Fibroblast of gingiva (primary cell): ENCODE data around the gene PTPRD.

Experiments
- DNase-seq: peaks from one replicate; pipeline ENCODE4 v3.0.0-alpha.2; 2011; ENCODE audit warnings: low read depth

The PTPRD gene

DNA sequence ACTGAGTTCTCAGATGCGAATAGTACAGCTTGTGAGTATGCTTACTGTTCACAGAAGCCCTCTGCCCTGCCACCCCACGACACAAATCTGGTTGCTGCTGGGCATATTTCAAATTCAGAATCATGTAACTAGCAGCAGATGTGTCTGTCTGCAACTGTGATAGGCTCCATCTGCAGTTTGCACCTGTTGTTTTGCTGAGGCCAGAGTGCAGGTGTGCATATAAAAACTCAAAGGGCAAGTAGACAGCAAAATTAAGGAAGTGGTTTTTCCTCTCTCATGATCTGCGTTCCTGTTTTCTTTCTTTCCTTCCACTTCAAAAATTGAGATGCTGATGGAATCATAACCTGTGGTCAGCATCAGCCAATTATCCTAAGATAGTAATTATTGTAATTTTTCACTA lies 1000.5 kb downstream of the PTPRD start:
- DNase-seq, result no peak

DNA sequence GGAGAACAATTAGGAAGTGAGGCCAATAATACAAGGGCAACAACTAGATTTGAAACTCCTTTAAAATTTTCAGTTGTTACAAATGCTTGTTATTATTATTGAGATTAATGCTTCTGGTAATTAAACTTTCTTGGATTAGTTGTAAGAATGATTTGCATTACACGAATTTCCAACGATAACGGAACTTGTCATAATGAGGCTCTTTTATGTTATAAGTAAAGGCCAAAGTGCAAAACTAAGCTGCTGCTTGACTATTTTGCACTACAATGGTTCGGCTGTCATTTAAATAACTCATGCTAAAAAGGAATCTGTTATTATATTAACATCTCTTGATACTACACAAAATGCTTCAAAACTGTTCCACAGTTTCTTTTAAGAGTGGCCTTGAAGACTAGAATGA lies 1007.1 kb downstream of the PTPRD start:
- no peak for DNase-seq

DNA sequence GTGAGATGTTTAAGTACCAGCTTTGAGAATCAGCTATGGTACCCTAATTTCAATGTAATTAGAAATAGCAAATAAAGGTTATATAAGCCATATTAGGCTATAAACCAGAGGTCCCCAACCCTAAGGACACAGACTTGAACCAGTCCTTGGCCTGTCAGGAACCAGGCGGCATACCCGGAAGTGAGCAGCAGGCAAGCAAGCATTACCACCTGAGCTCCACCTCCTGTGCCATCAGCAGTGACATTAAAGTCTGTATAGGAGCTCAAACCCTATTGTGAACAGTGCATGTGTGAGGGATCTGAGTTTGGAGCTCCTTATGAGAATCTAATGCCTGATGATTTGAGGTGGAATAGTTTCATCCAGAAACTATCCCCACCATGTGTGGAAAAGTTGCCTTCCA lies 1009.5 kb downstream of the PTPRD start:
- no peak for DNase-seq

DNA sequence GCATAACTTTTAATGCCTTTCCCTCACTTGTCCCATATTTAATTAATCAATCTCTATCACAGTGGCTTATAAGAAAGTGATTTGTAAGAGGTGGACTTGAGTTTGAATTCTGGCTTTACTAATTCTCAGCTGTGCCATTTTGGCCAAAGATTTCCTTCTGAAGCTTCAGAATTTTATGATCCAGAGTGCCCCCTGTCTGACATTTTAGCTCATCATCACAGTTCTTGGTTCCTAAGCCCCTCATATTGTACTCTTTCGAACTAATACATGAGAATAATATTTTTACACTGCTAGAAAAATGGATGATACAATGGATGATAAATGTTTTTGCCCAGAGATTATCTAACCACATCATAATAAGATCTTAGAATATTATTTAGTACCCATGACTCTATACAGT lies 1014.1 kb downstream of the PTPRD start:
- DNase-seq, result no peak

DNA sequence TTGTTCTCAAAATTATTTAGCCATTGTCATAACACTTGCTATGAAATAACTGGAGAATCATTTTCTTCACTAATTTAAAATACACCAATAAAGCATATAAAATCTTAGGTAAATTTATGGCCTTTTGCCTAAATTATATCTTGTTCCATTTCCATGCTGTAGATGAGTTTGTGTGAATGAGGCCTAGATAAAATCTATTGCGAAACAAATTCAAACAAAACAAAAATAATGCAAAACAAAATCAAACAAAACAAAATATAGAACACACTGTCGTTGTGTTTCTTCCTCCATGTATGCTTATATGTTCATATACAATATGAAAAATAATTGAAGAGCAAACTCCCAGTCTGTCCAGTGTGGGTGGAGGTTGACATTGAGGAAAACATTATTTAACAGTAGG lies 1020.7 kb downstream of the PTPRD start:
- no peak for DNase-seq

DNA sequence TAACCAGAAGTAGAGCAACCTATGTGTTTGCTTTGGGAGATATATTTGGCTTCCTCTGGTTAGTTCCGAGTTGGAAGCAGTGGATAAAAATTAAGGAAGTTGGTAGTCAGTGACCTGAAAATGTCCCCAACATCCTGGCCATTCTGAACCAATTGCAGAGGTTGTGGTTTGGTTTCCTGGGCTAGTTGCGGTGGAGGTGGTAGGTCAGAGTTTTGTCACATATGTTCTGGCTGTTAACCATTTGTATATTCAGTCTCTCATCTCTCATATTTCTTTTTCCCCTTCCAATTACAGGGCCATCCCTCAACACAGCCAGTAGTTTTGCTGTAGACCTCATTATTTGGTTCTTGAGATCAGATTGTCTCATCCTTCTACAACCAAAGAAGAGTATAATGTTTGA lies 1026.9 kb downstream of the PTPRD start:
- no peak for DNase-seq

DNA sequence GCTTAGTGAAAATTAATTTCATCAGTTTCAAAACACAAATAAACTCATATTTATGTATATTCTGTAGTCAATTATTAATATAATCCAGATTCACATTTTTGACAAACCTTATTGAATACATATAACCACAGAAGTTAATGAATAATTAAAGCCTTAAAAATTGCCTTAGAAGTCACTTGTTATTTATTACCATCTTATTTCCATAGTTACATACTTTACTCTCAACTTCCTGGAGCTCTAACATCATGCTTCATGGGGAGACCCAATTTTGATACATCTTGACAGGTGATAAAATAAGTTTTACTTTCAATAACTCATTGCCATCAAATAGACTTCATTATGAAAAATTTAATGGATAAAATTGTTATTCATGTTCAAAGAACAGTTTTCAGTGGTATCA lies 1038.7 kb downstream of the PTPRD start:
- DNase-seq, result no peak

DNA sequence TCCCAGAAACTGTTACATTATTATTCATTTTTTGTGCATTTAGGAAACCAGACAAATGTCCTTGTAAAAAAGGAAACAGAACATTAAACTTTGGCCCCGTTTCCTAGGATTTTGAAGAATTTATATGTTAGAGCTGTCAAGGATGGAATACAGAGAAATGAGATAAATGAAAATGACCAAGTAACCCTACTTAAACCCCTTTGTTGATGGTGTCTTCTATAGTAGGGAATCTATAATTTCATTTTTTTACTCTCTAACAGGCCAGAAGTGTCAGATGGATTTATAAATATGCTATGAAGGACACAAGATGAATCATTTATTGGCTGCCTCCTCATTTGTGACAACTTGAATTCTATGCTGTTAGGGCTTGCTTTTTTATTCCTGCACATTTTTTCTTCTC lies 1047.1 kb downstream of the PTPRD start:
- no peak for DNase-seq

DNA sequence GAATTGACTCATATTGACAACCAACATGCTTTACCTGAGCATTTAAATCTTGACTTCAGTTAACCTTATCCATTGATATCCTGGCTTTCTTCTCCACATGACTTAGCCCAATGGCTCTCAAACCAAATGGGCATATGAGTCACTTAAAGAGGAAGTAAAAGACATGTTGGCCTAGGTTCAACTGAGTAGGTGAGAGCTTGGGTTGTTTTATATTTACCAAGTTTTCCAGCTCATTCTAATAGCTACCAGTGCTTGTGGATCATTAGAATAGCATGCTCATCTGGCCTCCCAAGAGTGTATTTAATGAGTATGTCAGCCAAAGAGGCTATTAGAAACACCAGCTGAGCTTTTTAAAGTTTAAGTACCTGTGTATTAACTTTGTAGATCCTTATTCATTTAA lies 1049.0 kb downstream of the PTPRD start:
- no peak for DNase-seq

DNA sequence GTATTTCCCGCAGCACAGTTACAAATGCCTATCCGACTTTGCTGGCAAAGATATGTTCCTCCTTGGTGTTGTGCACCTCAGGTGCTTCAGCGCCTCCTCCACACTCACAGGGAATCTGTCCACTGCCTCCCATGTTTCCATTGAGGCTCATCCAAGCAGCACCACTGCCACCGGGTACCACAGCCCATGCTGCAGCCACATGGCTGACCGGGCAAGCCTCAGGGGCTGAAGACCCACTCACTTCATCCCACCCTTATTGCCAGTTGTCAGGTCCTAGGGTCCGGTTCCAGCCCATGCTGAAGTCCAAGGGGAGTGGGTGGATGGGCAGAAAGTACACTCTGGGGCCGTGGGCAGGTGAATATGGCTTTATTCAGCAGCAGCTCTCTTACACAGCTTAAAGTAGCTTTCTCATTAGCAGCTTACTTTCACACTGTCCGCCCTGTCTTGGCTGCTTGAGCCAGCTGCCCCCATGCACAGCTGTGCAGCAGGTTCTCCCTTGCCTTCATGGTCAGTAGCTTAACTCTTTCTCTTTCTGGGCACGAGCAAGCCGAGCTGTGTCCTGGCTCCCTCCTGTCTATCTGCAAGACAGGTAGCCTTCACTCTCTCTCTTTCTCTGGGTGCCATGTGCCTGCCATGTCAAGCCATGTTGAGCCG lies 1052.3 kb downstream of the PTPRD start:
- DNase-seq, result no peak

DNA sequence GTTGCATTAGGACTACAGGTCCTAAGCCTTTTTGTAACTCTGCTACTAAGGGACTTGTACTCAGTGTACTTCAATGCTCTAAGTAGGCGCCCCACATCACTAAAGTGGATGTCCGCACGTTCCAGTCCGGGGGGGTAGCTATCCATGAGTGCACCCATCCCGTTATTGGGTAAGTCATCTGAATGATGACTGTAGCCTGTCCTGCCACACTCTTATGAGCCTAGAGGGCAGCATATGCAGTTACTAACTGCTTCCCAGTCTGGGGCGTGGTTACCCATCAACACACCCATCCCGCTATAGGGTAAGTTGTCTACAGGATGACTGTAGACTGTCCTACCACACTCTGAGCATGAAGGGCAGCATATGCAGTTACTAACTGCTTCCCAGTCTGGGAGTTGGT lies 1053.9 kb downstream of the PTPRD start:
- DNase-seq, result no peak

DNA sequence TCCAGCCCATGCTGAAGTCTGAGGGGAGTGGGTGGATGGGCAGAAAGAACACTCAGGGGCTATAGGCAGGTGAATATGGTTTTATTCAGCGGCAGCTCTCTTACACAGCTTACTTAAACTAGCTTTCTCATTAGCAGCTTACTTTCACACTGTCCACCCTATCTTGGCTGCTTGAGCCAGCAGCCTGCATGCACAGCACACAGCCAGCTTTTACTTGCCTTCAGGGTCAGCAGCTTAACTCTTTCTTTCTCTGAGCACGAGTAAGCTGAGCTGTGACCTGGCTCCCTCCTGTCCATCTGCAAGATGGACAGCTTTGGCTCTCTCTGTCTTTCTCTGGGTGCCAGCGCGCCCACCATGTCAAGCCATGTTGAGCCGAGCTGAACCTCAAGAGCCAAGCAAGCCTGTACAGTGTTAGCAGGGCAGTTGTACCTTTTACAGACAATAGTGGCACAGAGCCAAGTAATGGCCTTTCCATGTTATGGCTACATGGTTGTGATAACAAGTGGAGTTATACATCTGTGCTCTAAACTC lies 1054.9 kb downstream of the PTPRD start:
- DNase-seq, result no peak

DNA sequence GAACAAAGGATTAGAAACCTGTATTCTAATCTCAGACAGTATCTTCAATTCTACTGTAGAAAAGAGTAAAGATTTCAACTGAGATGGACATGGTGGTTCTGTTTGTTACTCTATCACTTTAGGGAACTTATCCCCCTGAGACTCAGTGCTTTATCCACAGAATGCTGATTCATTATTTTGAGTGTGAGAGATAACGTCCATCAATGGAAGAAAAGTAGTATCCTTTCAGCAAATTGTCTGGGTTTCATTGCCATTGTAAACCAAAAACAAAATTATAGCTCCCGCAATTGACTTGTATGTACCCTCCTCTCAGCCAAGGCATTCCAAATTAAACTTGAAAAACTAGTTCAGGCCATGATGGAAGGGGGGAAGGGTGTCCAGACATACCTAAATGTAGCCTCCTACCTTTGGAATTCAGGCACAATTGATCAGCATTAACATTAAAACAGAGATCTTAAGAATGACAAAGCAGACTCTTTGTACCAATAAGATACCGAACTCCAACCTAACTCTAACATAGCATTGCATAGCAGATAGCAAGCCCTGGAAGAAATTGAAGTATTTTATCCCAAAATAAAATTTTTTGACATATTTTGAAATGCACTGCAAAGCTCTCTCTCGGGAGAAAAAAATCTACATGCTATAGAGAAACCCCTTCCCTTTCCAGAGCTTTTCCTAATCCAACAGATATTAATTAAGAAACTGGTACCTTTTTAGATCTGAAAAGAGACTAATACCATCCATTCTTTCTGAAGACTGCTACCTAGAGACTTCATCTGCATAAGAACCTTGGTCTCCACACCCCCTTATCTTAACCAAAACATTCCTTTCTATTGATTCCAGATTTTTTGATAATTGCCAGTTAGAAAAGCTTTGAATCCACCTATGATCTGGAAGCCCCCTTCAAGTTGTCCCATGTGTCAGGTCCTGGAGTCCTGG lies 1055.7 kb downstream of the PTPRD start:
- no peak for DNase-seq

DNA sequence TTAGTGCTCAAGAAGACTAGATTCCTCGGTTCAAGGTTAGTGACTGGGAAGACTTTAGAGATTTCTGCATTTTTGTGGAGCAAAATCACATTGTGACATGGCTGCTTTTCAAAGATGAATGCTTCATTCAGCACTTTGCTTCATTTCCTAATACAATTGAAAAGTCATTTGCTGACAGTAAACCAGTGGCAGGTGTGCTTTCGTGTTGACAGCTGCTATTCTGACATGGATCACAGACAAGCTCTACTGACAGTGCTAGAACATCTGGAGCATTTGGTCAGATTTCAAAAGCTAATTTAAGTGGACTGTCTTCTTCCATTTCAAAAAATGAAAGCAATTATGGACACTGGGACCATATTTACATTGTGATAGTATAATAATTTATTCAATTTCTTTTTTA lies 1060.1 kb downstream of the PTPRD start:
- no peak for DNase-seq

DNA sequence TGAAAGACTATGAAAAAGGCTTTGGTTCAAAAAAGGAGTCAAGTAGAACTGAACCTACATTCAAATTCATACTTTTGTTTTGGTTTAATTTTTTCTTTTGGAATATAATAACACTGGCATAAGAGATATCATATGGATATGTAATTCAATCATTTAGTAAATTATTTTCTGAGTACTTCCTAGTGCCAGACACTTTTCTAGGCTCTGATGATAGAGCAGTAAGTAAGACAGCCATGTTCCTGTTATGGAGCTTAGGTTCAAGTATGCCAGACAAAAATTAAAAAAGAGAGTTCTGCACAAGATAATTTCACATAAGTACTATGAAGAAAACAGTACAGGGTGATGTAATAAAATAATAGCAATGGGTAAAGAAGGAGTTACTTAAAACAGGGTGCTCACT lies 1074.0 kb downstream of the PTPRD start:
- no peak for DNase-seq

DNA sequence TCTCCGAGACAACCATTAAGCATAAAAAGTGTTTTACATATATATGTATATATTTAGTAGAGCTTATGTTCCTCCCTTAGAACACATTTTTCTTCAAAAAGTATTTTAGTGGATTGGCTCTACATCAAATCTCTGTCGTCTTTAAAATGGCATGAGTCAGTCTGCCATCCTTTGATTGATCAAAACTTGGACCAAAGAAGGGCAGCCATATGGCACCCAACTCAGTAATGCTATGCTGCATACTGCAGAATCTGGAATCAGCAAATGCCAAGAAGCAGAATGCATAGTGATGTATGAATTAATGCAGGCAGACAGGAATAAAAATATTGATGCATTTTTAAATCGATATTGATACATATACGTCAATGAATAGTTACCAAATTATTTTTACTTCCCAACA lies 1074.4 kb downstream of the PTPRD start:
- no peak for DNase-seq

DNA sequence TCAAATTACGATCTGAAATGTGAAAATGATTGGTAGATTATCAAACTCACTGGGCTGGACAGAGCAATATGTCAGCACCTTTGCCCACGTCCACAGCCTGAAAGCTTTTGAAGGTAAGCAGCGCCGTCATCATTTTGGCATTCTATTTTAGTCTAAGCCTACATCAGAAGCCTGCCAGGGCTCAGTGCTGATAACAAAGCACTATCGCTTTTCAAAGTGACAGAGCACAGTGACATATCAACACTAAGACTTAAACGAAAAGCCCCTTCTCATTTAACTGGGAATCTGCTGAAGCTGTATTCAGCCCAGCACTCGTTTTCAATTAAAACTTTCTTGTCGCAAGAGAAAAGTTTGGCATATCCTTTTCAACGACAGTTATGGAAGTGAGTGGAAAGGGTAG lies 1076.3 kb downstream of the PTPRD start:
- DNase-seq, result no peak

DNA sequence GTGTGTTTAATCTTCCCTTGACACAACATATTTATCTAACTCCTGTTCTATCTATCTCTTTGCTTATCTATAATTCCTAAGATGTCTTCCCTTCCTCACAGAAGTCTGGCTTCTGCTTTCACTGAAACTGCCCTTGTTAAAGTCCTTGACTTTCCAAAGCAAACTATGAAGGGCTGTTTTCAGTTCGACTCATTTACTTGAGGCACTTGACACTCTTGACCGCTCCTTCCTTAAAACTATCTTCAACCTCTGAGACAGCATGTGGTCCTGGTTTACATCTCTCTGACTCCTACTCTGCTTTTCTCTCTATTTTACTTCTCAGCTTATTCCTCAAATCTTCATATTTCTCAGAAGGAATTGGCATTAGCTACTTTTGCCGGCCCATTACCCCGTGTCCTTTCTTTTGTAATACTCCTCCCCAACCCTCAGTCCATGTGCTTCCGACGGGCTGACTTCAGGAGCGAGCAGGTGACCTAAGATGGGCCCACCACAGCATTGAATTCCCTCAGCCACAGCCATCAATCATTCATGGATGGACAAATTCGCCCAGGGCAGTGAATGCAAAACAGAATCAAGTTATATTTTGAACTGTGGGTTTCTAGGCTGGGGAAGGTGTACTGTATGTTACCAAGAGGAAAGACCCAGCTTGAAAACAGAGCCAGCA lies 1089.2 kb downstream of the PTPRD start:
- DNase-seq, result no peak

DNA sequence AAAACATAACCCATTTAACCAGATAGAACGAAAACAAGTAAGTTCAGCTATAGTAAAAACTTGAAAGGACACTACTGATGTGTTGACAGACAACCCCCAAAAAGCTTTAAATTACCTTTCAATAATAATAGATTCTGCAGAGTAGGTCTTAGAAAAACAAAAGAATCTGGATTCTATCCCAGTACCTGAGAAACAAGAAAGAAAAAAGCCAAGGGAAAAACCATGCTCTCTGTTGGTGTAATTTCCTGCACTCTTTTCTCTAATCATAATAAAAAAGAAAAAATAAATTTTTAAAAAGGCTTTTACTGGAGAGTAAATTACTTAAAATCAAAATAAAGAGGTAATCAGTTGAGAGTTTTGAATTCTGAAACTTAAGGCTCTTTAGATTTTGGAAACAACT lies 1090.4 kb downstream of the PTPRD start:
- DNase-seq, result no peak

DNA sequence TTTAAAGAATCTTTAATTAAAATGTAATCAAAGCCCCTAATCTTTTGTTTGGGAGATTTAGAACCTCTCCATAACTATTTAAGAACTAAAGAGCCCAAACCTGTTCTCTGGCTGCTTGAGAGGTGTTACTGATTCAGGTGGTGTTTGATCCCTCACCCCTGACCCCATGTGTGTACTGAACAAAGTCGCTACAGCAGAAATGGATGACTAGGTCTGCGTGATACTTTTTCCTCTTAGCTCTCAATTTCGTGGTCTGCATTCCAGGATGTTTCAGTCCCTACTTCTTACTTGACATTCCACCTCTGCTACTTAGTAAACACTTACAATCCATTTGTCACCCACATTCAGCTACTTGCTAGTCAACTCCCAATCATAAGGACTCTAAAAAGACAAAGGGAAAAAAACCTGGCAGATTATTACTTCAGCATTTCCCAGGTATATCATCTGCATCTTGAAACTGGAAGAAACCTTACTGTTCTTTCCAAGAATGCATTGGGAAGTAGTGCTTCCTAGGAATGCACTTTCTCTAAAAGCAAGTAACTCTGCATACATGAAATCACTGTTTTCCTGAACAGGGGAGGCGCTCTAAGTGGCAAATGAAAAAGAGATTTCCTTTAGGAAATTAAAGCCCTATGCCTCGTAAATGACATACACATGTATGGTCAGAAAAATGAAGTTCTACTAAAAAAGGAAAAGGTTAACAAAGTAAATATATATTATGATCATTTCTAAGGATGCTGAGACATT lies 1091.6 kb downstream of the PTPRD start:
- DNase-seq, result no peak

DNA sequence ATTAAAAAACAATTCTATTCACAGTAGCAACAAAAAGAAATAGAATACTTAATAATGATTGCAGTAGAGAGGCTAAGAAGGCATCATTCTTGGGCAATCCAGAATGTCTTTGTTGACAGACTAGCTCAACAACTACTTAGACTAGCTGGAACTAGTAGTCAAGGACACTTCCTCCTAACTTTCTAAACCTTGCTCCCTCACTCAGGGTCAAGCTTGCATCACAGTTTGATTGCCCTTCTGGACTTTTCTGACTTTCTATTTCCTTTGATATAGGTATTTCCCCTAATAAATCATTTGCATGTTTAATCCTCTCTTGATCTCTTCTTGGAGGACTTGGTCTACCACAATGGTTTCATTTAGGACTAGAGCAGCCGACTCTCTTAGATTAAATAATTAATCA lies 1107.9 kb downstream of the PTPRD start:
- no peak for DNase-seq

DNA sequence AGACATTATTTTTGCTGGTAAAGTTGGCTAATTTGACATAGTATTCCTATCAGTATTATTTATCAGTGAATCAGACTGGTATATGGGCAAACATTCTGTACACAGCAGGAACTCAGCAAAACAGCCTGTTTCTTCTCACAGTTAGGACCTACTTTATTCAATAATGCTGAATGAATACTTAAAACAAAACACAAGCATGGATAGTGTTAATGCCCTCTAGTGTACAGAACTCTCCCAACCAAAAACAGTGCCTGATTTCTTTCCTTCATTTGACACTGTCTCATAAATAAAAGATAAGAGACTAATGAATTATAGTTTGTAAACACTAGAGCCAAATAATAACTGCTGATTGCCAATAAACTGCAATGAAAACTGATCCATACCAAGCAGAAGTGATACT lies 1113.3 kb downstream of the PTPRD start:
- DNase-seq, result no peak
